Activated CD8-positive, alpha-beta memory T cell treated with anti-CD3 and anti-CD28 coated beads, Interleukin-2, amount 50 U/mL, for 1 hour (primary cell): Measurements from ENCODE around the gene COL11A2.

ENCODE experiments used
- DNase-seq: peaks from one replicate; pipeline ENCODE4 v3.0.0-alpha.2; 2020; ENCODE audit errors: extremely low read depth

Gene COL11A2

GRCh38 chr6:33192671-33193602 is 670 bp upstream of the COL11A2 start:
- no peak for DNase-seq

- DNase-seq, result no peak
Measured at GRCh38 chr6:33191383-33192104, 723 bp downstream of the COL11A2 start.

GRCh38 chr6:33190504-33191107 is 1.7 kb downstream of the COL11A2 start:
- no peak for DNase-seq

- no peak for DNase-seq
Measured at GRCh38 chr6:33189625-33190448, 2.4 kb downstream of the COL11A2 start.

- no peak for DNase-seq
Measured at GRCh38 chr6:33189164-33189563, 3.1 kb downstream of the COL11A2 start.

- no peak for DNase-seq
Measured at GRCh38 chr6:33187809-33188208, 4.5 kb downstream of the COL11A2 start.

GRCh38 chr6:33185654-33186187 is 6.5 kb downstream of the COL11A2 start:
- DNase-seq, result no peak

- no peak for DNase-seq
Measured at GRCh38 chr6:33185190-33185589, 7.1 kb downstream of the COL11A2 start.

GRCh38 chr6:33183071-33183683 is 9.1 kb downstream of the COL11A2 start:
- DNase-seq, result no peak

GRCh38 chr6:33181141-33181540 is 11.1 kb downstream of the COL11A2 start:
- DNase-seq, result no peak

- DNase-seq, result no peak
Measured at GRCh38 chr6:33178755-33179475, 13.4 kb downstream of the COL11A2 start.

- no peak for DNase-seq
Measured at GRCh38 chr6:33177552-33178446, 14.5 kb downstream of the COL11A2 start.

GRCh38 chr6:33176906-33177305 is 15.4 kb downstream of the COL11A2 start:
- DNase-seq, result no peak

GRCh38 chr6:33175436-33176069 is 16.7 kb downstream of the COL11A2 start:
- DNase-seq, result no peak

GRCh38 chr6:33174784-33175183 is 17.5 kb downstream of the COL11A2 start:
- no peak for DNase-seq

GRCh38 chr6:33173535-33174180 is 18.6 kb downstream of the COL11A2 start:
- no peak for DNase-seq

GRCh38 chr6:33172688-33173534 is 19.4 kb downstream of the COL11A2 start:
- DNase-seq, result no peak
